Astrocyte of the hippocampus (primary cell): ENCODE data around the gene B4GALNT2.
"Not testable (repeated sequence)": the region's sequence is repeated elsewhere in the genome, so short reads cannot be mapped to it uniquely, and the experiment has no call there.

Experiments
- DNase-seq: peaks from one replicate; pipeline ENCODE4 v3.0.0; 2011; ENCODE audit warnings: low read depth, low spot score

The B4GALNT2 gene

DNA sequence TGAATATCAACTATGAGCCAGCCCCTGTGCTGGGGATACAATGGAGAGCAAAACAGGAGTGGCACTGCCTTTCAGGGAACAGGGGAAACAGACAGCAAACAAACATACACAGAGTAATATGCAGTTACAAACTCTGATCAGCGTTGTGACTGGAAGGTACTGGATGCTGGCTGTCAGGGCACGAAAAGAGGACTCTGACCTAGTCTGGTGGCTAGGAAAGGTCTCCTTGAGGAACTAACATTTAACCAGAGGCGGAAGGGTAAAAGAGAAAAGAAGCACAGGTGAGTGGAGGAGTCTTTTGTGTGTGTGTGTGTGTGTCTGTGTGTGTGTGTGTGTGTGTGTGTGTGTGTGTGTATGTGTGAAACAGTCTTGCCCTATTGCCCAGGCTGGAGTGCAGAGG is 12.4 kb upstream of the B4GALNT2 start:
- DNase-seq, result no peak

DNA sequence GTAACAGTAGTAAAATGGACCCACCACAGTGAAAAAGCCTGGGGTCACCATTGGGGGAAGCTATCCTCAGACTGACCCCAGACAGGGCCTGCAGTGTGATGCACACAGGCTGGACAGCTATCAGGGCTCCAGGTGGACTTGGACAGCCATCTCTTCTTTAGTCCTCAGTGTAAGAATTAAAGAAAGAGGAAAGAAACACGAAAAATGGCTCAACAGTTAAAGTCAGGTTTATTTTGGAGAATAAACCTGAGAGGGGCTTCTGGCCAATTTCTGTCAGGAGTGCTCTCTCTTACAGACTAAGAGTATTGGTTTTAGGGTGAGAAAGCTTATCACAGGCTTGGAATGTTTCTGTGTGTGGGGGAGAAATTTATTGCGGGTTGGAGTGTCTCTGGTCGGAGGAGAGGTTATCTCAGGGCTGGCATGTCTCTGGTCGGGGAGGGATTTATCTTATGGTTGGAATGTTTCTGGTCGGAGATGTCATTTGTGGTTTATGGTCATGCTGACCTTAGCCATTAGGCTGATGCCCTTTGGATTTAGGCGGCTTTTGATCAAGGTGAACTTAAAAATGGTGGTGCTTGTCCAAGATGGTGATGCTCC is 10.8 kb upstream of the B4GALNT2 start:
- no peak for DNase-seq

DNA sequence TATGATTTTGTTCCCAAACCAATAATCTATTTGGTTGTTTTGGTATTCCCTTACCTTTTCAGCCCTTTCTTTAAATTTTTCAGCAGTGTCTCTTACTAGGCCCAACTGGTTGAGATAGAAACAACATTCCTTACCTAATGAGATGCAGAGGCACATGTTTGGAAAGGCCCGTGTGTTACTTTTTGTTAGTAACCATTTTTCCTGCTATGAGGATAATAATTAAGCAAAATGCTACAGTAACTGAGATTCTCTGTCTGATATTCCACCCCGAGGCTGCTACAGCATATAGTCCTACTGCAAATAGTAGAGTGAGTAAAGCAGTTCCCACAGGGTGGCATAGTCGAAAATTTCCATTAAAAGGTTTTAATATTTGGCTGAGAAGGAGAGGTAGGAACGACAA is 10.0 kb upstream of the B4GALNT2 start:
- no peak for DNase-seq

DNA sequence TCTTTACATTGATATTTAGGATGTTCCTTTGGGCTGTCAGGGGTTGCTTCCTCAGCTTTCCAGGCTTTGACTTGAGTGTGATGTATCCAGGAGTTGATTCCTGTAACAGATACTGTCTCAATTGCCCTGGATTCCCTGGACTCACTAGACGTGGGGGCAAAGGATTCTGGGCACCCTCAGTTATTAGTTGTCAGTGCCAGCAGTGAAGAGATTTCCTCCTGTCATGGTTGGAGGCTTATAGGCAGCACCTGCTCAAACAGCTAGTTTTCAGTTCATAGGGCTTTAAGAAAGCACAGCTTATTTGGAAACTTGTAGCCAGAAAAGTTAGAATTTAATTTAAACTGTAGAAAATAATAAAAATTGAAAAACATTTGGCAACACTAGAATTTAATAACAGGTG is 9.5 kb upstream of the B4GALNT2 start:
- DNase-seq, result no peak

DNA sequence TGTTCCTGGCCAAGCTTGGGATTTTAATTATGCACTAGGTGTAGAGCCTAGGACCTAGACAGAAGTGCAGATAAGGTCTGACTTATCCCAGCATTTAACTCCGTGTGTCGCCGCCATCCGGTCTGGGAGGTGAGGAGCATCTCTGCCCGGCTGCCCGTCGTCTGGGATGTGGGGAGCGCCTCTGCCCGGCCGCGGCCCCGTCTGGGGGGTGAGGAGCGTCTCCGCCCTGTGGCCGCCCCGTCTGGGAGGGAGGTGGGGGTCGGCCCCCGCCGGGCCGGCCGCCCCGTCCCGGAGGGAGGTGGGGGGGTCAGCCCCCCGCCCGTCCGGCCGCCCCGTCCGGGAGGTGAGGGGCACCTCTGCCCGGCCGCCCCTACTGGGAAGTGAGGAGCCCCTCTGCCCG is 7.1 kb upstream of the B4GALNT2 start:
- DNase-seq, result no peak

DNA sequence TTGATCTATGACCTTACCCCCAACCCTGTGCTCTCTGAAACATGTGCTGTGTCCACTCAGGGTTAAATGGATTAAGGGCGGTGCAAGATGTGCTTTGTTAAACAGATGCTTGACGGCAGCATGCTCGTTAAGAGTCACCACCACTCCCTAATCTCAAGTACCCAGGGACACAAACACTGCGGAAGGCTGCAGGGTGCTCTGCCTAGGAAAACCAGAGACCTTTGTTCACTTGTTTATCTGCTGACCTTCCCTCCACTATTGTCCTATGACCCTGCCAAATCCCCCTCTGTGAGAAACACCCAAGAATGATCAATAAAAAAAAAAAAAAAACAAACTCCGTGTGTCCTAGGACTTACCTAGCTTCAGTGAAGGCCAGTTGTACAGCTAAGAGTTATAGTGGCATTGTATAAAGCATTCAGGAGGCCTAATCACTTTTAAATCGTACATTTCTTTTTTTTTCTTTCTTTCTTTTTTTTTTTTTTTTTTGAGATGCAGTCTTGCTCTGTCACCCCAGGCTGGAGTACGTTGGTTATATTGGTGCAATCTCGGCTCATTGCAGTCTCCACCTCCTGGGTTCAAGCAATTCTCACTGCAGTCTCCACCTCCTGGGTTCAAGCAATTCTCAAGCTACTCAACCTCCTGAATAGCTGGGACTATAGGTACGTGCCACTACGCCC is 6.2 kb upstream of the B4GALNT2 start:
- not testable (repeated sequence) for DNase-seq

DNA sequence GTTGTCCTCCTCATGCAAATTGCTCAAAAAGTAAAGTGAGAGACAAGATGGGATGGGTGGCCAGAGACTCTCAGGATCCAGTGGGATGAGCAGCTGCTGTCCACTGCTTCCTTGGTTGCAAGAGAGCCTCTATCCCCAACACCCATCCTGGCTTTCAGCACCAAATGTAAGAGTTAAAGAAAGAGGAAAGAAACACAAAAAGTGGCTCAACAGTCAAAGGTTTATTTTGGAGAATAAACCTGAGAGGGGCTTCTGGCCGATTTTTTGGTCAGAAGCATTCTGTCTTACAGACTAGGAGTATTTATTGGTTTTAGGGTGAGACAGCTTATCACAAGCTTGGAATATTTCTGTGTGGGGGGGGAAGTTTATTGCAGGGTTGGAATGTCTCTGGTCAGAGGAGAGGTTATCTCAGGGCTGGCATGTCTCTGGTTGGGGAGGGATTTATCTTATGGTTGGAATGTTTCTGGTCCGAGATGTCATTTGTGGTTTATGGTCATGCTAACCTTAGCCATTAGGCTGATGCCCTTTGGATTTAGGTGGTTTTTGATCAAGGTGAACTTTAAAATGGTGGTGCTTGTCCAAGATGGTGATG is 3.1 kb upstream of the B4GALNT2 start:
- DNase-seq, result not testable (repeated sequence)

DNA sequence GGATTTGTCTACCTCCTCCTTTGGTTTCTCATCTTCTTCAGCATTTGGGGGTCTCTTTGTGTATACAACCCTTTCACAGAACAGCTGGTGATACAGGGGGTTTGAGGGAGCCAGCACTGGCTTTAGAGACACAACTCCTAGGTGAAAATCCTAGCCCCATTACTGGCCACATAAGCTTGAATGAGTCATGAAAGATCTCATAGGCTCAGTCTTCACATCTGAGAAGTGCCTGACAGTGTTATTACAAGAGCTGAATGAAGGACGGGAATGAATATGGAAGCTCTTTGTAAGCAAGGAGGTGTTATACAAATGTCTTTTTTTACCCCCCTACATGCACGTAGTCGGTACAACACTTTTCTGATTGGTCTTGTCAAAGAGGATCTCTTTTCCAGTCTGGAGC is 1.7 kb upstream of the B4GALNT2 start:
- no peak for DNase-seq

DNA sequence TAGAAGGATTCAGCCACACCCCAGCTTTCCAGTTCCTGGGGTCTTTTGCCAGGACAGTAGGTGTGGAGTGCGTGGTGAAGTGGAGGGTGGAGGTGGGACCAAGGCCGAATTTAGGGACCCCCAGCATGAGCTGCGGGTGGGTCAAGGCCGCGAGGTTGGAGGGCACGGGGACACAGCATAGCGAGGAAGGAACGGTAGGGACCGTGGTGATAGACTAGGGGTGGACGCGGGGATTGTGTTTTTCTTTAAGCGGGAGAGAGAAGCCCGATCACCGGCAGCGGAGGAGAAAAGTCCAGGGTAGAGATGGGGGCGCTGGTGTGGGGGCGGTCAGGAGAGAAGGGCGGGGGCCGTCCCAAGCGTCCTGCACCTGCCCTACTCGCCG is 261 bp upstream of the B4GALNT2 start:
- no peak for DNase-seq

DNA sequence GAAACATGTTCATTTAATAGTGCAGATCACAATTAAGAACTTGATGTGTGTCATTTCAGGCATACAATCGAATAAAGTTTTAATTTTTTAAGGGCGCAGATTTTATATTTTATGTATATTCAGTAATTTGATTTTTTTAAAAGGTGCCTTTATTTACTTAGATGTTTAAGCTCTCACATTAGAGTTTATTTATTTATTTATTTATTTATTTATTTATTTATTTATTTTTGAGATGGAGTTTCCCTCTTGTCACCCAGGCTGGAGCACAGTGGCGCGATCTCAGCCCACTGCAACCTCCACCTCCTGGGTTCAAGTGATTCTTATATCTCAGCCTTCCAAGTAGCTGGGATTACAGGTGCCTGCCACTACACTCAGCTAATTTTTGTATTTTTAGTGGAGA is 3.8 kb downstream of the B4GALNT2 start:
- no peak for DNase-seq

DNA sequence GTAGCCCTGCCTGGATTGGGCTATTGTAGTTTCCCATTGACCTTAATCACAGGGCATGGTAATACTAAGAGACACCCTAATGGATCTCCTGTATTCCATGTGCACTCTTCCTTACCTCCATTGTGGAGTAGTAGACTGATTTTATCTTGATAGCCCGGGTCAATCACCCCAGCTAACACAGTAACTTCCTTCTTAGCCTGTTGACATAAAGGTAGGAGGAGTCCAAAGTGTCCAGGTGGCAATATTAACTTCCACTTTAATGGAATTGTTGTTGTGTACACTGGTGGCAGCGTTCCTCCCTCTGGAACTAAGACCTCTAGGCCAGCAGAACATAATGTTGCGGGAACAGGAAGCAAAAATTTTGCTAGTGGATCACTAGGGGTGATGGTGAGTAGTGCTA is 13.1 kb downstream of the B4GALNT2 start:
- not testable (repeated sequence) for DNase-seq

DNA sequence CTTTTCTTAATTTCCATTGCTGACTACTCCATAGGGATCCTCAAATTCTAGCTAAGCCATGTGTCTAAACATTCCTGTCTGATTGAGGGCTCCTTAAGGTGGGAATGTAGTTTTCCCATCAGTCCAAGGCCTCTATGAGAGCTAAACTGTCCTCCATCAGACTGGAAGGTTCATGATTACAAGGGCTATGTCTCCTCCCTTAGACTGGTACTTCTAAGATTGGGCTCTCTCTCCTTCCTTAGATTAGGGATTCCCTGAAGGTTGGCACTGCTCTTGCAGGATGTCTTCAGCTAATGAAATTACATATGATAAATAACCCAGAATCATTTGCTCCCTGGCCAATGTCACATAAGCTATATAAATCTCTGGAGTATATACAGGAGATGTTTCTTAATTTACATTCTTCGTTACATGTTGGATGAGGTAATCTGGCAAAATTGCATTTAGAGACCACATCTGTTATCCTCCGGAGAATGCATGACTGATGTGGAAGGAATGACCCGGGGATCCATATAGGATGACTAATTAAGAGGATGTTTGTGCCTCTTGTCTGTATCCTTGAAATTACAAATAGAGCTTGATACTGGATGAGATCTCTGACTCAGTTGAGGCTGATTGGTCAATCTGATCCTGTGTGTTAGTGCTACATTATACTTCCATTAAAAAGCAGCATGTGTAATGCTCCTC is 14.2 kb downstream of the B4GALNT2 start:
- peak; percentile 89 for DNase-seq

DNA sequence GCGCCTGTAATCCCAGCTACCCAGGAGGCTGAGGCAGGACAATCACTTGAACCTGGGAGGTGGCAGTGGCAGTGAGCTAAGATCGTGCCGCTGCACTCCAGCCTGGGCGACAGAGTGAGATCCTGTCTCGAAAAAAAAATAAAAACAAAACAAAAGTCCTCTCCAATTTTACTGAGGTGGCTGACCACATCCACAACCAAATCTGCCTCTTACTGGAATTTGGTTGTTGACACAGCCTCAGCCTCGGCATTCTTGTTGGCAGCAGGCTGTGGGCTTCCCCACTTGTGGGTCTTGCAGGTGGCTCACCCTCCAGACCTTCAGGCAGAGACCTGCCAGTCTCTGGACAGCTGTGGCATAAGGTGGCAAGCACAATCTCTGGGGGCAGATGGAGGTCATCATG is 15.6 kb downstream of the B4GALNT2 start:
- peak; percentile 70 for DNase-seq

DNA sequence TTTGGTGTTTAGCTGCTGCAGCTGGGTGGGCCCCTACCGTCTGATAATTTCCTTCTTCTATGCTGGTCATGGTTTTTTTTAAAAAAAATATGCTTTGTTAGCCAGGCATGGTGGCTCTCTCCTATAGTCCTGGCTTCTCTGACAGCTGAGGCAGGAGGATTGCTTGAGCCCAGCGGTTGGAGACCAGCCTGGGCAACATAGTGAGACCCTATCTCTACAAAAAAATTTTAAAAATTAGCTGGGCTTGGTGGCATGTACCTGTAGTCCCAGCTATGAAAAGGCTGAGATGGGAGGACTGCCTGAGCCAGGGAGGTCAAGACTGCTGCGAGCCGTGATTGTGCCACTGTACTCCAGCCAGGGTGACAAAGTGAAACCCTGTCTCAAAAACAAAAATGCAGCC is 19.4 kb downstream of the B4GALNT2 start:
- DNase-seq, result no peak

DNA sequence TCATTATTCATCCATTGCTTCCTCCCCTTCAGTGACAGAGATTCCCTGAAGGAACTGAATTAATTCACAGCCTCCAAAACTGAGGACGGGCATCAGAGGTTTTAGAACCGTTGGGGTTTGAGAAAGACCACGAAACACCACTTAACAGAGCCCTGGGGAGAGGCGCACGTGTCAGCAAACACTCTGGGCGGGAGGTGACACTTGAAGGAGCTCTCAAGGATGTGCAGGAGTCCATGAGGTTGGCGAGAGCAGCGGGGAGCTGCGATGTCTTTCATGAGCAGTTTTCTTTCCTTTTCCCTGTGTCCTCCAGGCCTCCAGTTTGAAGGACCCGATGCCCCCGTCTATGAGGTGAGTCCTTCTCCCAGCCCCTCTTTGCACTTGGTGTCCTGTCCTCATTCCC is 23.7 kb downstream of the B4GALNT2 start:
- DNase-seq, result no peak

DNA sequence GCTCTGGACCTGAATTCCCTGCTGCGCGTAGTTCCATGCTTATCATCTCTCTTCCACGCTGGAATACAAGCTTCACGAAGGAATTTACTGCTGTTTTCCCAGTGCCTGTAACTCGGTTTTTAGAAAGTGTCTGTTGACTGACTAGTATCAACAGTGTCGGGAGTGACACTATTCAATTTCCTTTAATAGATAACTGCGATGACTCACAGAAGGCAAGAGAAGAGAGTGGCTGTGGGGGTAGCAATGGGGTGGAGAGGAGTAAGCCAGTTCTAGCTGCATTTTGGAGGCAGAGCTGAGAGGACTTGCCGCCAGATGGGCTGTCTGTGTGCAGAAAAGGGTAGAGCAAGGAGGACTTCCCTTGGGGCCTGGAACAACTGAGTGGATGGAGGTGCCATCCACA is 25.2 kb downstream of the B4GALNT2 start:
- no peak for DNase-seq

DNA sequence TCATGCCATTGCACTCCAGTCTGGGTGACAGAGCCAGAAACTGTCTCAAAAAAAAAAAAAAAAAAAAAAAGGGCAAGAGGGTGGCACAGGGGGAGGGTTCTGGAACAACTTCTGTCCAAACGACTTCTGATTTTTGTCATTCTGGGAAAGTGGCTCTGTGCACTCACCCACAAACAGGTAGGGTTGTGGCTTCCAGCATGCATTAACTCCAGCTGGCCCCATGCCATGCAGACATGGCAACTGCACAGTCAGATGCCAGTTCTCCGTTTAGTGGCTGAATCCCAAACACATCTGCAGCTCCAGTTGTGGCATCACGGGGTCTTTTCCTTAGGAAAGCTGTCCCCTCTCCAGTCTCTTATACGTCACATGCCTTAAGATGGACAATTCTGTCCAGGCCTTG is 30.3 kb downstream of the B4GALNT2 start:
- no peak for DNase-seq

DNA sequence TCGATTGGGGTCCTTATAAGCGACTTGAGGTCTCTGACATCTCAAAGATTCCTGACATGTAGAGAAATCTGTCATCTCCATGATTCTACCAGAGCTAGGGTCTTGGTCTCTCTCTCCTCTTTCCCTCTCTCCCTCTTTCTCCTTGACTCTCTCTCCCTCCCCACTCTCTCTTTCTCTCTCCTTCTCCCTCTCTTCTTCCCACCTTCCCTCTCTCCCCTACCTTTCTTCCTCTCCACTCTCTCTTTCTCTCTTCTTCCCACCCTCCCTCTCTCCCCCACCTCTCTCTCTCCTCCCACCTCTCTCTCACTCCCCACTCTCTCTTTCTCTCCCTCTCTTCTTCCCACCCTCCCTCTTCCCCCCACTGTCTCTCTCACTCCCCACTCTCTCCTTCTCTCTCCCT is 32.6 kb downstream of the B4GALNT2 start:
- no peak for DNase-seq

DNA sequence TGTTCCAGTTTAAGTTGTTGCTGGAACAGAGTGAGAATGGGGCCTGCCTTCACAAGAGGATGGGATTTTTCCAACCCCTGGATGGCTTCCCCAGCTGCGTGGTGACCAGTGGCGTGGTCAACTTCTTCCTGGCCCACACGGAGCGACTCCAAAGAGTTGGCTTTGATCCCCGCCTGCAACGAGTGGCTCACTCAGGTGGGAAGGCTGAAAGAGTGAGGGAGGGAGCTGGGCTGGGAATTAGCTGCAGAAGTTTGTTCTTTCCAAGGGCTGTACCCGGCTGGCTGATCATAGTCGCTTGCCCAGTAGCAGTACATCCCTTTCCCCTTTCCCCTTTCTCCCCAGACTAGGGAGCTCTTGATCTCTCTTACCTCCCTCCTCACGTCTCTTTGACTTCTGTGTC is 36.1 kb downstream of the B4GALNT2 start:
- DNase-seq, result no peak

DNA sequence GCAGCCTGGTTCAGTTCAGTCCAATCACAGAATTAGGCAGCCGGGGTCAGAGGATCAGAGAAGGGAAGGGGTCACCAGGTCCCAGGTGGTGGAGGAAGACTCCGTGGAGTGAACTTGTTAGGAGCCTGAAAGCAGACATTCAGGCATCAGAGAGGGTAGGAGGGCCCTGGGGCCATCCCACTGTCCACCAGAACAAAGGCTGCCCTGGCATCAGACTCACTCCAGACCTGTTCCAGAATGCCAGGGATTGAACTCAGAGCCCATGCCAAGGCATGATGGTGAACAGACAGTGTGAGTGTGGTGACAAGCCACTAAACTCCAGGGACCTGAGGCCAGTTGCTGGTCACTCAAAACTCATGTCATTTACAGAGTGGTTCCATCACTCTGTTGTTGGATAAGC is 37.6 kb downstream of the B4GALNT2 start:
- DNase-seq, result no peak

DNA sequence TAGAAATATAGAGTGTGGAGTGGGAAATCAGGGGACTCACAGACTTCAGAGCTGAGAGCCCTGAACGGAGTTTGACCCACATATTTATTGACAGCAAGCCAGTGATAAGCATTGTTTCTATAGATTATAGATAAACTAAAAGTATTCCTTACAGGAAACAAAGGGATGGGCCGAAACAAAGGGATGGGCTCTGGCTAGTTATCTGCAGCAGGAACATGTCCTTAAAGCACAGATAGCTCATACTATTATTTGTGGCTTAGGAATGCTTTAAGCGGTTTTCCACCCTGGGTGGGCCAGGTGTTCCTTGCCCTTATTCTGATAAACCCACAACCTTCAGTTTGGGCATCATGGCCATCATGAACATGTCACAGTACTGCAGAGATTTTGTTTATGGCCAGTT is 38.1 kb downstream of the B4GALNT2 start:
- DNase-seq, result not testable (repeated sequence)

DNA sequence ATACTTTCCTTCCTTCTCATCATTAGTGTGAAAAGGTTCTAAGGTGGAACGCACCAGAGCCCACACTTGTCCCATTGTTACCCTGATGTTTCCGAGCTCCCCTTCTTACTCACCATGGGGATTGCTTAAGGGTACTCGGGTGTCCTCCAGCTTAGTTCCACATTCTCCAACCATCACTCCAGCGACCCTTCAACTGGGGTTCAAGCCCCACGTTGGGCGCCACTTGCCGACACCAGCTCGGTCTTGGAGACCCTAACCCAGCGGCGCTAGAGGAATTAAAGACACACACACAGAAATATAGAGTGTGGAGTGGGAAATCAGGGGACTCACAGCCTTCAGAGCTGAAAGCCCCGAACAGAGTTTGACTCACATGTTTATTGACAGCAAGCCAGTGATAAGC is 43.4 kb downstream of the B4GALNT2 start:
- DNase-seq, result not testable (repeated sequence)

DNA sequence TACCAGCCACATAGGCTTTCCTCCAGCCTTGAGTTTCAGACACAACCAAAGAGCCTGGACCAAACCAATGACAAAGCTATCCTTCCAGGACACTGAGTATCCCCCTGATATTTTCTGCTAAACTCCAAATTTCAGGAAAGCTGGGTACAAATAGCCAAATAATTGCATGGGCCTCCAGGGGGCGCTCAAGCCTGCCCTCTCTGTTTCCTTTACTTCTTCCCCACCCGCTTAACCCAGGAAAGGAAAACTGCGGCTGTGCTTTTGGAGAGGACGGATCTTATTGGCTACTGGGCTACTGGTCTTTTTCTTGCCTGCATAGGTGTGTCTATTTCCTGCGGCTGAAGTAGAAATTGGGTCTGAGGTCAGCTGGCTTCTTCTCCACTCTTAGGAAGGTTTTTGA is 47.7 kb downstream of the B4GALNT2 start:
- peak; percentile 58 for DNase-seq
